HG03520 (cell line): Measurements from ENCODE around the gene FAM171A1.
"Not testable (repeated sequence)": the region's sequence is repeated elsewhere in the genome, so short reads cannot be mapped to it uniquely, and the experiment has no call there.

Experiments
- ATAC-seq: cut with Tn5 transposase; IDR thresholded peaks from one replicate; pipeline ENCODE4 v1.9.1; 2021; ENCODE audit warnings: mild to moderate bottlenecking, moderate library complexity; ENCODE audit not compliant: unreplicated experiment

Gene FAM171A1

DNA sequence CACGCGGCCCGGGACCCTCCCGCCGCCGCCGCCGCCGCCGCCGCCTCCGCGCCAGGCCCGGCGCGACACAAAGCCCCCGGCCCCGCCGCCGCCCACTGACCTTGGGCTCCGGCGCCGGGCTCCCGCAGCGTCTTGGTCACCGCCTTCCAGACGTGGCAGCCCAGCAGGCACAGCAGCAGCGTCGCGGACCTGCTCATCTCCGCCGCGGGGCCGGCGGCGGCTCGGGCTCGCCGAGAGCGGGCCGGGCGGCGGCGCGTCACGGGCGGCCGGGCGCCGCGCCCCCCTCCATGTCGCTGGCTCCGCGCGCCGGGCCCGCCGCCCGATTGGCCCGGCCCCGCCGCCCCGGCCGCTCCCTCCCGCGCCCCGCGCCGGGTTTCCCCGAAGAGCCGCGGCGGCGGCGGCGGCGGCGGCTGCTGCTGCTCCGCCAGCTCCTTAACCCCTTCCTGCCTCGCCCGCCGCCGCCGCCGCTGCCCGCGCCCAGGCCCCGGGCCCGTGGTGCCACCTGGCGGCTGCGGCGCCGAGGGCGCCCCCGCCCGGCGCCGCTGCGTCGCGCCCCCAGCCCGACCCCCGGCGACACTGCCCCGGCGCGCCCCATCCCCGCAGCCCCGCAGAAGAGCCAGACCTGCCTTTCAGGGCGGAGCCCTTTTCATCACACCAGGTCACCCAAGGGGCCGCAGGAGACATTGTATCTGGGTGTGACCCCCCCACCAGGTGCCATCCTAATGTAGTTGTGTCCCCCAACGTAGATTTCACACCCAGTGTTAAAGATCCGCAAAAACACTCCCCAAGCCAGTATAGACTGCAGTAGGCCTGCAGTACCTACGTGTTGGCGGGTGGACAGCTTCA is at the start of gene FAM171A1:
Gene FAM171A1 (minus strand): TSS at position 434 of the 846 bp plus-strand sequence. CDS start 237 bp downstream, at position 197.
- ATAC-seq: peak; percentile 53

DNA sequence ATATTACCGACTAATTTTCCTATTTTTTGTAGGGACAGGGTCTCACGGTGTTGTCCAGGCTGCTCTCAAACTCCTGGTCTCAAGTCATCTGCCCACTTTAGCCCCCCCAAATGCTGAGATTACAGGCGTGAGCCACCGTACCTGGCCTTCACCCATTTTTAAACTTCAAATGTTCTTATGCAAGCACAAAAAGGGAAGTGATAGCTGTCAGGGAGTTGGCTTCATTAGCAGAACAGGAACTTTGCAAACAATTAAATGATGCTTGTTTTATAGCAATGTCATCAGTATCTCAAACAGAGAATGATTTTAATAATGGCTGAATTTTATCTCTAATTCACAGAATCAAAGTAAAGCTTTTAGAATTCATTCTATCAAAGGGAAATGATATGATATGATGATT is 49.8 kb upstream of the FAM171A1 start:
- ATAC-seq: no peak

DNA sequence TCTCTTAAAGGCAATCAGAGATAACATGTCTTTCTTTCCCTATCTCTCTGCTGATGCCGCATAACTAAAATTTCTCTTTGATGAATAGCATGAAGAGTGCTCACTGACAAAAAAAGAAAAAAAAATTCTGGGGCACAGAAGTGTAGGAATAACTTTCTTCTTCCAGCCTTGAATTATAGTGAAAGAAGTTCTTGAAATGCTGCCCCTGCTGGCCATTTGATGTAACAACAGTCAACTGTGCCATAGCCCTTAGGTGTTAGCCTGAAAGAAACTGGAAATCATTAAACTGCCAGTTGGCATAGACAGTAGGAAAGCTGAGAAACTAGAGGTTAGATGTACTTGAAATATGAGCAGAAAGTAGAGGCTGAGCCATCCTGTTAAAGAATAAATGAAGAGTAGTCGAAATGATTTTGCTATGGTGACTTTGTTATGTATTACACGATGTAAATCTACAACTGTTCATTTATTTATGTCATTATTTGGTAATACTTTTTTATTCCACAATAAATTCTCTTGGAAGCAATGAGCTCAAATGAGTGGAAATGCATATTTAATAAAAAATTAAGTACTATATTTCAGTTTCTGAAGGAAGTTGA is 48.3 kb upstream of the FAM171A1 start:
- ATAC-seq: peak; percentile 44

DNA sequence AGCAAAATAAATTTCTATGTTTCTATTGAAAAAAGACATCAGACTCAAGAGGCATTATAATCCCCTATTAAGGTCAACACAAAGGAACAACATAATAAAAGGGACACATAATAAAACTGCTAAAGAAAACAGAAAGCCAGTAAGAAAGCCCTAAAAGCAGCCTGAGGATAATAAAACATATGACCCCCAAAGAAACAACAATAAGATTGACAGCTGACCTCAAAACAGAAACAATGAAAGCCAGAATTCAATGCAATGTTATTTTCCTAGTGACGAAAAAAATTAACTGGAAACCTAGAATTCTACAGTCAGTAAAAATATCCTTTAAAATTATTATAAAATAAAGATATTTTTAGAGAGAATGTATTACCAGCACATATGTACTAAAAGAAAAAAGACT is 44.9 kb upstream of the FAM171A1 start:
- no peak for ATAC-seq

DNA sequence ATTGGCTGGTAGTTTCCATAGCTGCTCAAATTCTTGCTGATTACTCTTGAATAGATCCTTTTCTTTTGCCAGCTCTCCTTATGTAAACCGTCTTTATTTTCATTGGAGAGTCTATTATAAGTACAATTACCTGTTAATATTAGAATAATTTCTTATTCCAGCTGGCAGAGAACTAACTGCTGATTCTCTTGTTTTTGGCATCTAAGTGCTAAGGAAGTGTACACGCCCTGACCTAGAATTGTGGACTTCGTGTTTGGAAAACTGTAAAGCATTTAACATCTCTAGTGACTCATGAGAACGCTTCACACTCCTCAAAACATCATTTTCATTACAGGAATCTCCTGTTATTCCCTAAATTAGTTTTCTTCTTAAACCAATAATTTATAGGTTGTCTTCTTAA is 39.9 kb upstream of the FAM171A1 start:
- no peak for ATAC-seq

DNA sequence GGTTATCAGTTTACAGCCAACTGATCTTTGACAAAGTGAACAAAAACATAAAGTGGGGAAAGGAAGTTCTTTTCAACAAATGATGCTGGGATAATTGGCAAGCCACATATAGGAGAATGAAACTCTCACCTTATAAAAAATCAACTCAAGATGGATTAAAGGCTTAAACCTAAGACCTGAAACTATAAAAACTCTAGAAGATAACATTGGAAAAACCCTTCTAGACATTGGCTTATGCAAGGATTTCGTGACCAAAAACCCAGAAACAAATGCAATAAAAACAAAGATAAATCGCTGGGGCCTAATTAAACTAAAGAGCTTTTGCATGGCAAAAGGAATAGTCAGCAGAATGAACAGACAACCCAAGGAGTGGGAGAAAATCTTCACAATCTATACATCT is 38.3 kb upstream of the FAM171A1 start:
- not testable (repeated sequence) for ATAC-seq

DNA sequence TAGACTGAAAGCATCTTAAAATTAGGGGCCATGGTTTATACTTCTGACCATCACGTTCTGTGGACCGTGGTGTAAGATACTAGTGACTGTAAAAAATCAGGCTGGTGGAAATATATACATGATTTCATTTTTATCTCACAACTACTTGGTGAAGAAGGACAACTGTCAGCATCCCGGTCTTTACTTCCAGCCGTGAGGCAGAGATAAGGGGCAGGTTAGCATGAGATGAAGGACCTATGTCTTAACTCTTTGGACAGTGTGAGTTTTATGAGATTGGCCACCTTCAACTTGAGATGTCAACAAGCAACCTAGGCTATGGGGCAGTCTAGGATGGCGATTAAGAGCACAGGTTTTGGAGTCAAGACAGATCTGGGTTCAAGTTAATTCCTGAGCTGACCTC is 37.5 kb upstream of the FAM171A1 start:
- no peak for ATAC-seq

DNA sequence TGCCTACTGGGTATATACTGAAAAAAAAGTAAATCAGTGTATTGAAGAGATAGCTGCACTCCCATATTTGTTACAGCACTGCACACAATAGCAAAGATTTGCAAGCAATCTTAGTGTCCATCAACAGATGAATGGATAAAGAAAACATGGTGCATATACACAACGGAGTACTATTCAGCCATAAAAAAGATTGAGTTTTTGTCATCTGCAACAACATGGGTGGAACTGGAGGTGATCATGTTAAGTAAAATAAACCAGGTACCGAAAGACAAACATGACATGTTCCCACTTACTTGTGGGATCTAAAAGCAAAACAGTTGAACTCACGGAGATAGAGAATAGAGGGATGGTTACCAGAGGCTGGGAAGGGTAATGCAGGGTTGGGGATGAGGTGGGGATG is 34.2 kb upstream of the FAM171A1 start:
- no peak for ATAC-seq

DNA sequence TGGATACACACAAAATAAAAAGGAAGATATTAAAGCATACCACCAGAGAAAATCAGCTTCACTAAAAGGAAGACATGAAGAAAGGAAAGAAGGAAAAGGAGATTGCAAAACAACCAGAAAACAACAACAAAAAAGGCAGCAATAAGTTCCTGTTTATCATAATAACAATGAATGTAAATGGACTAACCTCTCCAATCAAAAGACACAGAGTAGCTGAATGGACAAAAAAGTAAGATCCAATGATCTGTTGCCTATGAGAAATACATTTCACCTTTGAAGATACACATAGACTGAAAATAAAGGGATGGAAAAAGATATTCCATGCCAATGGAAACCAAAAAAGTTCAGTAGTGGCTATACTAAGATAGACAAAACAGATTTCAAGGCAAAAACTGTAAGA is 30.3 kb upstream of the FAM171A1 start:
- ATAC-seq: no peak

DNA sequence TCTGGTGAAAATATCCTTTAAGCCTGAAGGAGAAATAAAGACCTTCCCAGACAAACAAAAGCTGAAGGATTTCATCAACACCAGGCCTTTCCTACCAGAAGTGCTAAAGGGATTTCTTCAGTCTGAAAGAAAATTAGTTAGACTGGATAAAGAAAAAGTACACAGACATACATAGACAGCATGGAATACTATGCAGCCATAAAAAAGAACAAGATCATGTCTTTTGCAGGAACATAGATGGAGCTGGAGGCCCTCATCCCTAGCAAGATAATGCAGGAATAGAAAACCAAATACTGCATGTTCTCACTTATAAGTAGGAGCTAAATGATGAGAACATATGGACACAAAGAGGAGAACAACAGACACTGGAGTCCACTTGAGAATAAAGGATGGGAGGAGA is 29.4 kb upstream of the FAM171A1 start:
- not testable (repeated sequence) for ATAC-seq

DNA sequence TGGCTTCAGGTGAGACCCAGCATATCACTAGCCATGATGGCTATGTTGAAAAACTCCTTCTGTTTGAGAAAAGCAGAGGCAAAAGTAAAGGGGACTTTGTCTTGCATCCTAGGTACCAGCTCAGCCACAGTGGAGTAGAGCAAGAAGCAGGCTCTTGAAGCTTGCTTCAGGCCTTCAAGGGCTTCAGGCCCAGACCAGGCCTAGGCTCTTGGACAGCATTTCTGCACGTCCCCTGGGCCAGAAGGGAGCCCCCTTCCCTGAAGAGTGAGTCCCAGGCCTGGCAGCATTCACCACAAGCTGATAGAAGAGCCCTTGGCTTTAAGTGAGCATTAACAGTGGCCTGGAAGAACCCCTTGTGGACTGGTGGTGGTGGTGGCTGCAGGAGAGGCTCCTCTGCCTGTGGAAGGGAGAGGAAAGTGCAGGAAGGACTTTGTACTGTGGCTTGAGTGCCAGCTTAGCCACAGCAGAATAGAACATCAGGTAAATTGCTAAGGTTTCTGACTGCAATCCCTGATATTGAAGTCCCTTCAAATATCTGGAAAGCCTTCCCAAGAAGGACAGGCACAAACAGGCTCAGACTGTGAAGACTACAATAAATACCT is 28.1 kb upstream of the FAM171A1 start:
- no peak for ATAC-seq

DNA sequence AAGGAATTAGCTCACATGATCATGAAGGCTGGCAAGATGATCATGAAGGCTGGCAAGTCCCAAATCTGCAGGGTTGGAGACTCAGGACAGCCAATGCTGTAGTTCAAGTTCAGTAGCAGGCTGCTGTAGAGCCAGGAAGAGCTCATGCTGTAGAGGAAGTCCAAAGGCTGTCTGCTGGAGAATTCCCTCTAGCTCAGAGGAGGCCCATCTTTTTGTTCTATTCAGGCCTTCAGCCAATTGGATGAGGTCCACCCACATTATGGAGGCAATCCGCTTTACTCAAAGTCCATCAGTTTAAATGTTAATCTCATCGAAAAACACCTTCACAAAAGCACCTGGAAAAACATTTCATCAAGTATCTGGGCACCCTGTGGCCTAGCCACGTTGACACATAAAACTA is 24.8 kb upstream of the FAM171A1 start:
- no peak for ATAC-seq

DNA sequence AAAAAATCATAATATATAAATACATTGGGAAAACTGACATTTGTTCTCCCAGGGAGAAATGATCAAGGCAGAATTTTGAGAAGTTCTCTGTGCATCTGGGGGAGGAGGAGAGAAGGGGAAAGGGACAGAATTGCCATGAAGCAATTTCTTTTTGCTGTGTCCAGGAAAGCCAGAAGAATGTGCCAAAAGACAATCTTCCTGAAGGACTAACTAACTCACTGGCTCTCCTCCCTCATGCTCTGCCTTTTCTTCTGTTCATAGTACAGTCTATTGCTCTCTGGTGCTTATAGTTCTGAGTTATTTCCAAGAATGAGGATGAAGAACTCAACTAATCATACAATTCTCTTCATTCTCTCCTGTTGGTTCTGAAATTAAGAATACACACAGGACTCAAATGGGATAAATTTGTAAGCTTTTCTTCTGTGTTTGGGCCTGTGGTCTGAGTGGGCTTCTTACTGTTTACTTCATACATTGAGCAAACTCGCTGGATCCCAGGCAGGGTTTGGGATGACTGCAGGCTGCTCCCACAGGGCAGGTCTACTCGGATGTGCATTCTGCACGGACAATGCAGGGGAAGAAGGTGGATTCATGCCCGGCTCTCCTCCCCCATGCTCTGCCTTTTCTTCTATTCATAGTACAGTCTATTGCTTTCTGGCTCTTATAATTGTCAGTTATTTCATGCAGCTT is 22.2 kb upstream of the FAM171A1 start:
- ATAC-seq: no peak

DNA sequence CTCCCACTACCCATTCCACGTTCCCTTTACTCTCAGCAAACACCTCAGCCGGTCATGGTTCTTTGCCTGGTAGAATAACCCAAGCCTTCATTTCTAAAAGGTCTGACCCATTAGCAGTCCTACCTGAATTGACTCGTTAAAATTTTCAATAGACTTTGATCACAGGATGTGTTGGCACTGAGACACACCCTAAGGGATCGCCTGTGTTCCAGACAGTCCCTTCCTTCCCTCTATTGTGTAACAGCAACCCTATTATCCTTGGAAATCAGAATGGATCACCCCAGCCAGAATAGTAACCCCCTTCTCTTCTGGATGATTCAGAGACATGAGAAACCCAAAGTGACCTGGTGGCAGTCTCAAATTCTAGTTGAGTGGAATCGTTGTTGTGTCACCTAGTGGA is 20.4 kb upstream of the FAM171A1 start:
- no peak for ATAC-seq

DNA sequence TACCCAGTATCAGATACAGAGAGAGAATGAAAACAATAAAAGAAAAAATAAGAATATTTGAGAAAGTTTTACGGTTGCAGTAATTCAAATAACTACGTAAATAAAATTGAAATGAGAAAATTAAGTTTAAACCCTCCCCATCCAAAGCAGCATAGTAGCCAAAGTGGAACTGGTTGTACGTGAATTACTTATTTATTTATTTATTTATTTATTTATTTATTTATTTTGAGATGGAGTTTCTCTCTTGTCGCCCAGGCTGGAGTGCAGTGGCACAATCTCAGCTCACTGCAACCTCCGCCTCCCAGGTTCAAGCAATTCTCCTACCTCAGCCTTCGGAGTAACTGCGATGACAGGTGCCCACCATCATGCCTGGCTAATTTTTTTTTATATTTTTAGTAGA is 17.1 kb upstream of the FAM171A1 start:
- not testable (repeated sequence) for ATAC-seq

DNA sequence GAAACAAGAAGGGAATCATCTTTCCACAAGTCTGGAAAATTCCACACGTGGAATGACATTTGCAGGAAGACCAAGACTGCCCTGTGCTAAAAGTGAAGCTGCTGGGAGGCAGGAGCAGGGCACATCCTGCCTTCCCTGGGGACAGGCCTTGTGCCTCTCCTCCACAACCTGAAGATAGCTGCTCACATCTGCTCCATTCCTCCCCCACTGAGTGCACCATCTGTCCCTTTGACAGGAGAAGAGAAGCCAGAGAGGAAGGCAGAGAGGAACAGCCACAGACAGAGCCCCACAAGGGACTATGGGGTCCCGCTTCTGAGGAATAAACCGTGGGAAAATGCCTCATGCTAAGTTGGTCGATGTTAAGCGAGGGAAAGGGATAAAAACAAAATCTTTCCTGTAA is 15.9 kb upstream of the FAM171A1 start:
- no peak for ATAC-seq

DNA sequence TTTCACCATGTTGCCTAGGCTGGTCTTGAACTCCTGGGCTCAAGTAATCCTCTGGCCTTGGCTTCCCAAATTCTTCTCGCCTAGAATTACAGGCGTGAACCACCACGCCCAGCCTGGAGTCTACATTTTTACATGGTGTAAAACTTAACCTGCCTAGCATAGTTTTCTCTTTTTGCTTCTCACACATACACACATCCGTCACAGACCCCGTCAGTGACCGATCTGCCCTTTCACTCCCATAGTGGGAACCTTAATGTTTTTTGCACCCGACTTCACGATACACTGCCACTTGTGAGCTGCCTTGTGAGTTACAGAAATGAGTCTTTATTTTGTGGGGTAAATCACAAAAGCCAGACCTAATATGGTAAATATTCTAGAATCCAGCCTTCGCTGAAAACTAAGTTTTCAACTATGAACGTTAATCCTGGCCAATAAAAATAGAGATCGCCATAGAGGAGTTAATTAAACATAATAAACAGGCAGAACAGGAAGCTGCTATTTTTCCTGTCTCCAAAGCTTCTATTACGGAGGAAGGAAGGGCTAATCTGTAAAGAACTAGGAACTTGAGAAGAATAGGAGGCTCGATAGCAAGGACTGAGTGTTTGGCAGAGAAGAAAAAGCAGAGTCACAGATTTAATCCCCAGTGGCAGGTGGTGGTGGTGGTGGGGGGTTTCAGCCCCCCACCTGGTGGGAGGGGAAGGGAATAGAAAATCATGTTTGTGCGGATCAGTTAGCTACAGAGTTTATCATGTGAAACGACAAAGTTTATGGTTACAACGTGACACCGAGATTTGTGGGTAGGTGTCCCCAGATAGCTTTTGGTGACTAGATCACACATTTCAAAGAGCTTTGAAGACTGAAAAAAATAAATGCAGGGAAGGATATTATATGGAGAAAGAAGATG is 14.7 kb upstream of the FAM171A1 start:
- no peak for ATAC-seq

DNA sequence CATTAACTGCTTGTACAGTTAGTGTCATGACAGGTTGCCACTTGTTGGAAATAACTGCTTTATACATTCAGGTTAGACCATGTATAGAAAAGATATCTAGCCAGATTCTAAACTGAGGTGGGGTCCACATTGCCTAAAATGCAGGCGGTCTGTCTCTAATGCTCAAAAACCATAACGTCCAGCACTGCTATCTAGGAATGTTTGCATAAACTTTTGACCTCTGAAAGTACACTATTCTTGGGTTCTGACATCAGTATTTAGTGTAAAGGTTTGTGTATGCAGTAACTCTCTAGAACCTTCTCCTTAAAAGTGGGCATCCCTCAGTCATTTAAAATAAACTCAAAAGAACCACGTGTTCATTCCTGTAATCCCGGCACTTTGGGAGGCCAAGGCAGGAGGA is 10.3 kb upstream of the FAM171A1 start:
- ATAC-seq: no peak

DNA sequence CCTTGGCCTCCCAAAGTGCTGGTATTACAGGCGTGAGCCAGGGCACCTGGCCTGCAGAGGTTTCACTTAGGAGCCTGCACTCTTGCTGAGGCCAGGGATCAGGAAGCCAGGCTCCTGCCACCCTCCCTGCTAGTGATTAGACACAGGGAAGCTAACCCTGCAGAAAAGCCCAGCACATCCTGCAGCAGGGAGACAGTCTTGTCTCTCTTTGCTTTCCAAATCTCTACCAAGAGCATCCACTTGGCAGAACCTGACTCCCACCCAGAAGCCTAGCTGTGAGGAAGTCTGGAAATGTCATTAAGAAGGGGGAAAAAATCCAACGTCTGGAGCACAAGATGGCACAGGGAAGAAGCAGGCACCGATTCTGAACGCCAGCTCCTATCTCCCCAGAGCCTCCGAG is 8.0 kb upstream of the FAM171A1 start:
- ATAC-seq: no peak

DNA sequence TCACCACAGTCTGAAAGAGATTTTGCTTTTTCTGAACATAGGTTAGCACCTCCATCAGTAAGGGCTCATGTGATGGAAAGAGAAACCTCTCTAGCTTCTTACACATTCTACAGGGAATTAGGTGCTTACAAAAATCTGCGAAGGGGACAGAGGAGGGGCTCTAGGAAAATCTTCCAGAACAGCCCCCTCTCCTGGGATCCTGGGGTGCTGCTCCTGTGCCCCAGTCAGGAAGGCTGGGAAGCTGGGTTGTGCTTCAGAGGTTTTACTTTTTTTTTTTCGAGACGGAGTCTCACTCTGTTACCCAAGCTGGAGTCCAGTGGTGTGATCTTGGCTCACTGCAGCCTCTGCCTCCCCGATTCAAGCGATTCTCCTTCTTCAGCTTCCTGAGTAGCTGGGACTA is 7.5 kb upstream of the FAM171A1 start:
- no peak for ATAC-seq

DNA sequence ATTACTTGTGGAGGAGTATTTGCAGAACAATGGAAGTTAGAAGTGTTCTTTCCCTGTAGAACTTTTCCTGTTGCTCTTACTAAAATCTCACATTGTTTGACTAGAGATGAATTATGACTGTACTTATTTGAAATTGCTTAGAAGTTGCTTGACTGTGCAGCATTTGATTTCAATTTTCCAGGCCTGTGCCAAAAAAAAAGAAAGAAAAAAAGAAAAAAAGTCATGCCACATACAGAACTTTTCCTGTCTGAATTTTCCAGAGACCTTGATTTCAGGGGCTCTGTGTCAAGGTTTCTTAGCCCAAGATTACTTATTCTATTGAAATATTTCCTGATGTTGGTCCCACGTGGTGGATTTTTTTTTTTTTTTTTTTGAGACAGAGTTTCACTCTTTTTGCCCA is 3.5 kb upstream of the FAM171A1 start:
- no peak for ATAC-seq
